ENCODE results near the gene PPIE.

DNA sequence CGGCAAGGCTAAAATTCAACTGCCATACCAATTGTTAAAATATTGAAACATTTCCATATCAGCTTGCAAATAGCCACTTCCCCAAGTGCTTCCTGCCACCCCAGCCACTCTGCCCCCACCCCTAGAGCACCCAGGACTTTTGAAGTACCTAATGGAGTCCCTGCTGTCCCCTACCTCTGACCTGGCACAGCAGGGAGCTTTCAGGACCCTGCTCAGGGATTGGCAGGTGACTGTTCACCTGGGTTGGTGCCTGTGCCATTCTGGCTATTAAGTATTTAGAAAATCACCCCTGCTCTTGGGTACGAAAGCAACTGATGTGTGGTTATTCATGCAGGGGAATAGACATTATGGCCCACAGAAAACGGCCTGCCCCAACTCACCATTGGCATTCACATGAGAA lies 38.3 kb upstream of the PPIE start:
- TF ChIP-seq, protein P1, sequence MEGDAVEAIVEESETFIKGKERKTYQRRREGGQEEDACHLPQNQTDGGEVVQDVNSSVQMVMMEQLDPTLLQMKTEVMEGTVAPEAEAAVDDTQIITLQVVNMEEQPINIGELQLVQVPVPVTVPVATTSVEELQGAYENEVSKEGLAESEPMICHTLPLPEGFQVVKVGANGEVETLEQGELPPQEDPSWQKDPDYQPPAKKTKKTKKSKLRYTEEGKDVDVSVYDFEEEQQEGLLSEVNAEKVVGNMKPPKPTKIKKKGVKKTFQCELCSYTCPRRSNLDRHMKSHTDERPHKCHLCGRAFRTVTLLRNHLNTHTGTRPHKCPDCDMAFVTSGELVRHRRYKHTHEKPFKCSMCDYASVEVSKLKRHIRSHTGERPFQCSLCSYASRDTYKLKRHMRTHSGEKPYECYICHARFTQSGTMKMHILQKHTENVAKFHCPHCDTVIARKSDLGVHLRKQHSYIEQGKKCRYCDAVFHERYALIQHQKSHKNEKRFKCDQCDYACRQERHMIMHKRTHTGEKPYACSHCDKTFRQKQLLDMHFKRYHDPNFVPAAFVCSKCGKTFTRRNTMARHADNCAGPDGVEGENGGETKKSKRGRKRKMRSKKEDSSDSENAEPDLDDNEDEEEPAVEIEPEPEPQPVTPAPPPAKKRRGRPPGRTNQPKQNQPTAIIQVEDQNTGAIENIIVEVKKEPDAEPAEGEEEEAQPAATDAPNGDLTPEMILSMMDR (conservative IDR thresholded peaks at IDR 0.05; ENCODE audit: low read depth, low read length): no peak
- TF ChIP-seq EZH2 (IDR thresholded peaks at IDR 0.05; ENCODE audit: borderline replicate concordance, low read depth, low read length, poor library complexity, severe bottlenecking): no peak
